Bronchus fibroblast of lung (primary cell): ENCODE data around the gene PIGN. TPM values are rescaled to one million over a fixed set of nuclear protein-coding genes. Genes with fewer than 3 reads are reported as not detected.

Source experiments
- total RNA-seq: library from RNA; depleted of rRNA; stranded (reverse); fragments of >200 nt; gene quantifications from 2 replicates; pipeline ENCODE4 v1.2.3, GENCODE V29; 2015

Gene PIGN, protein sequence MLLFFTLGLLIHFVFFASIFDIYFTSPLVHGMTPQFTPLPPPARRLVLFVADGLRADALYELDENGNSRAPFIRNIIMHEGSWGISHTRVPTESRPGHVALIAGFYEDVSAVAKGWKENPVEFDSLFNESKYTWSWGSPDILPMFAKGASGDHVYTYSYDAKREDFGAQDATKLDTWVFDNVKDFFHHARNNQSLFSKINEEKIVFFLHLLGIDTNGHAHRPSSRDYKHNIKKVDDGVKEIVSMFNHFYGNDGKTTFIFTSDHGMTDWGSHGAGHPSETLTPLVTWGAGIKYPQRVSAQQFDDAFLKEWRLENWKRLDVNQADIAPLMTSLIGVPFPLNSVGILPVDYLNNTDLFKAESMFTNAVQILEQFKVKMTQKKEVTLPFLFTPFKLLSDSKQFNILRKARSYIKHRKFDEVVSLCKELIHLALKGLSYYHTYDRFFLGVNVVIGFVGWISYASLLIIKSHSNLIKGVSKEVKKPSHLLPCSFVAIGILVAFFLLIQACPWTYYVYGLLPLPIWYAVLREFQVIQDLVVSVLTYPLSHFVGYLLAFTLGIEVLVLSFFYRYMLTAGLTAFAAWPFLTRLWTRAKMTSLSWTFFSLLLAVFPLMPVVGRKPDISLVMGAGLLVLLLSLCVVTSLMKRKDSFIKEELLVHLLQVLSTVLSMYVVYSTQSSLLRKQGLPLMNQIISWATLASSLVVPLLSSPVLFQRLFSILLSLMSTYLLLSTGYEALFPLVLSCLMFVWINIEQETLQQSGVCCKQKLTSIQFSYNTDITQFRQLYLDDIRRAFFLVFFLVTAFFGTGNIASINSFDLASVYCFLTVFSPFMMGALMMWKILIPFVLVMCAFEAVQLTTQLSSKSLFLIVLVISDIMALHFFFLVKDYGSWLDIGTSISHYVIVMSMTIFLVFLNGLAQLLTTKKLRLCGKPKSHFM
- 11.1 and 12.8 TPM in 2 replicates for total RNA-seq

DNA sequence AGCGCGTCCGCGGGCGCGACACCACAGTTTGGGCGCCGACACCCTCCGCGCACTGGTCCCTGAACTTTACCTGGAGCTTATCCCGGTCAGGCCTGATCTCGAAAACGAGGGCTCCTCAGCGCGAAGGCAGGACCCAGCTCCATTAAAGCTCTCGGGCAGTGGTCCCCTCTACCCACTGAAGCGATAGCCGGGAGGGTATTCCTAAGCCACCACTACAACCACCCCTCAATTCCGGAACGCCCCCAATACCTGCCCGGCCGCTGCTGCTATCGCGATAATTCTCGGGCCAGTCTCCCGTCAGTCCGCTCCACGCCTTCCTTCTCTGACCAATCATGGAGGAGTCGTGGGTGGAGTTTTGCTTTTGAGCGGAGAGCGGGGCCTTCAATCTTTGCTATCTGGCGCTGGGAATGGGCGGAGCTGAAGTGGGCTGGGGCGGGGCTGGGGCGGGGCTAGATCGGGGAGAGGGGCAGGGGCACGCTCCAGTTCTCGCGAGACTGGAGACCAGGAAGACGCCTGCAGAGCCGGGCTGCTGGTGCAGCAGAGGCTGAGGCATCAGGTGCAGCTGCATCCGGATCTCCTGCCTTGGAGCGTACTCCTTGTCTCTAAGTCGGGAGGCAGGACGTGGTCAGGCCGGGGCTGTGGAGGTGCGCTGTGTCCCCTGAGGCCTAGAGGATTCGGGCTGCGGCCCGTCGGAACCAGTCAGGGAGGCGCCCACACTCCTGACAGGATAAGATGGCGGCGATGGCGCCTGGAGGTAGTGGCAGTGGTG is at the start of gene PIGN, which contains the start of gene RELCH:
Gene PIGN (minus strand): TSS at position 283 of the 769 bp plus-strand sequence. CDS start 25,703 bp downstream, outside the sequence.
Gene RELCH (plus strand): TSS at position 482 of the 769 bp plus-strand sequence. CDS start 251 bp downstream, at position 733.

Other genes starting within 250 kb of the PIGN start
- gene RELCH, start 199 bp upstream of the PIGN start, total RNA-seq, result 13.7 and 18.0 TPM in 2 replicates
- 0.17 and 0.30 TPM in 2 replicates for gene TNFRSF11A, start 138.3 kb upstream of the PIGN start, total RNA-seq